ENCODE data around the gene PEX14.

Gene PEX14

GRCh38 chr1:10555635-10556429 is 81.1 kb downstream of the PEX14 start:
- Mint-ChIP-seq H3K9me3 (no peaks in the 10 kb centered on the region), H3K27me3 (no peaks in the 10 kb centered on the region), H3K36me3 (ENCODE audit: low read depth) (peaks cover under 1% of the 10 kb centered on the region), H3K4me3 (no peak overlapping the region), H3K4me1 (ENCODE audit: low read depth) (peaks cover 11% of the 10 kb centered on the region), H3K27ac (no peak overlapping the region)

- H3K4me3 Mint-ChIP-seq, result no peak overlapping the region
- no peak overlapping the region for H3K27ac Mint-ChIP-seq
- H3K4me1 Mint-ChIP-seq (ENCODE audit: low read depth), result peaks cover 11% of the 10 kb centered on the region
- no peaks in the 10 kb centered on the region for H3K27me3 Mint-ChIP-seq
- H3K9me3 Mint-ChIP-seq, result no peaks in the 10 kb centered on the region
- peaks cover 4% of the 10 kb centered on the region for H3K36me3 Mint-ChIP-seq (ENCODE audit: low read depth)
These were observed 81.8 kb downstream of the PEX14 start for GRCh38 chr1:10556430-10557005.

DNA sequence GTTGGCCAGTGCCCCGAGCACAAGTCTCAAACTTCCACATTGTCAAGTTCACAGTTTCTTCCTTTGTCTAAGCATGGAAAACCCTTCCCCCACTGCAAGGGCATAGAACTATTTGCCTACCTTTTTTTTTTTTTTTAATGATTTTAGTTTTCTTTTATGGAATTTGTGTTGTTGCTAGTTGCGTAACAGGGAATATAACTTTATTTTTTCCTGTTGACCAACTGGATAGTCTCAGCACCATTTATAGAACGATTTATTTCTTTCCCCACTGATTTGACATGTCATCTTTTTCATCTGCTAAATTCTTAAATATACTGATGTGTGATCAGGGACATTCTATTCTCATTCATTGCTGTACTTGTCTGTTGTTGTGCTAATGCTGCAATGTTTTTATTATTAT is 83.0 kb downstream of the PEX14 start:
- Mint-ChIP-seq H3K4me3 (no peak overlapping the region), H3K27me3 (no peaks in the 10 kb centered on the region), H3K36me3 (ENCODE audit: low read depth) (peaks cover 4% of the 10 kb centered on the region), H3K27ac (no peak overlapping the region), H3K4me1 (ENCODE audit: low read depth) (peaks cover 10% of the 10 kb centered on the region), H3K9me3 (no peaks in the 10 kb centered on the region)

DNA sequence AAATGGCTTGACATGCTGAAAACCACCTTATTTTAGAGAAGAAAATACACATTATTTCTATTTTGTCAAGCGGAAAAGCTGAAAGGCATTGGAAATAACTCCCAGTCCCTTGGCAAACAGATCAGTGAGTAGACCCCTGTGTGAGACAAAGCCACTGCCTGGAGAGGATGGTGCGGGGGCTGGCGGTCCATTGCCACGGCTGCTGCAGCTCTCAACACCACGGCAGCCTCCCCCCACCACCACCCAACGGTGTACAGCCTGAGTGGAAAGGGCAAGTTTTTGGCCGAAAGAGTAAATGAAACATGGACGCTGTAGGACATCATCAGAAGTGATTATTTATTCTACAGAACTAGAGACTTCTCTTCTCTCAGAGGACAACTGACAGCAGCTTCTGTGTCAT is 84.6 kb downstream of the PEX14 start:
- H3K27ac Mint-ChIP-seq, result no peak overlapping the region

DNA sequence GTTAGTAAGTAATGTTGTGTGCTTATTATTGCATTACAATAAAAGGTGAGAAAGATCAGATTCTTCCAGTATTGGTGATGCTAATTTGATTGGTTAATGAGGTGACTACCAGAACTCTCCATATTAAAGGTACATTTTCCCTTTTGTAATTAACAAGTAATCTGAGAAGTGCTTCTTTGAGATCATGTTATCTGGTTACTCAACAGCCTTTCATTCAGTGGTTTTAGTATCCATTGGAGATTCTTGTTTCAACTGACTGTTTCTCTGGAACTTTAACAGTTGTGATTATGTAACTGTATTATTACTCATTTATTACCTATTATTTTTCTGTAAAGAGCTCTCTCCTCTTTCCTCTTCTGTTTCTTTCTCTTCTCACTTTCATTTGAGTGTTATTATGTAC is 86.7 kb downstream of the PEX14 start:
- Mint-ChIP-seq H3K27ac (no peak overlapping the region), H3K4me3 (no peak overlapping the region), H3K27me3 (no peaks in the 10 kb centered on the region), H3K4me1 (ENCODE audit: low read depth) (peaks cover 2% of the 10 kb centered on the region), H3K9me3 (peaks cover 6% of the 10 kb centered on the region), H3K36me3 (ENCODE audit: low read depth) (peaks cover 11% of the 10 kb centered on the region)

More for the DNA sequence above, 84.6 kb downstream of the PEX14 start:
- no peaks in the 10 kb centered on the region for H3K27me3 Mint-ChIP-seq
- H3K9me3 Mint-ChIP-seq, result peaks cover 6% of the 10 kb centered on the region
- peaks cover 5% of the 10 kb centered on the region for H3K4me1 Mint-ChIP-seq (ENCODE audit: low read depth)
- H3K36me3 Mint-ChIP-seq (ENCODE audit: low read depth), result peaks cover 11% of the 10 kb centered on the region
- no peak overlapping the region for H3K4me3 Mint-ChIP-seq

GRCh38 chr1:10561955-10562354 is 87.2 kb downstream of the PEX14 start:
- peaks cover 6% of the 10 kb centered on the region for H3K9me3 Mint-ChIP-seq
- no peaks in the 10 kb centered on the region for H3K4me1 Mint-ChIP-seq (ENCODE audit: low read depth)
- no peak overlapping the region for H3K27ac Mint-ChIP-seq
- H3K36me3 Mint-ChIP-seq (ENCODE audit: low read depth), result peaks cover 11% of the 10 kb centered on the region
- no peak overlapping the region for H3K4me3 Mint-ChIP-seq
- no peaks in the 10 kb centered on the region for H3K27me3 Mint-ChIP-seq

DNA sequence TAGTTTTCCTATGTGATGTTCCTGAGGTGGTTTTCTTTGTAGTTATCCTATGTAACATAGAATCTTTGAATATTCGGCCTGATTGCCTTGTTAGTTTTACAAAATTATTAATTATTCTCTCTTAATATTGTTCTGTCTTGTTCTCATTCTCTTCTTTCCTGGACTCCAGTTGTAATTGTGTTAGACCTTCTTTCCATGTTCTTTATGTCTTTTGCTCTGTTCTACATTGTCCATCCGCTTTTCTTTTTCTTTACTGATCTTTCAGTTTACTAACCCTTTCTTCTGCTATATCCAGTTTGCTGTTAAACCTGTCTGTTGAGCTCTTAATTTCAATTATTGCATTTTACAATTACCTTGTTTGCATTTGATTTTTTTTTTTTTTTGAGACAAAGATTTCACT is 89.3 kb downstream of the PEX14 start:
- H3K9me3 Mint-ChIP-seq, result peaks cover 6% of the 10 kb centered on the region

GRCh38 chr1:10569531-10569930 is 94.8 kb downstream of the PEX14 start:
- H3K27me3 Mint-ChIP-seq, result no peaks in the 10 kb centered on the region
- H3K27ac Mint-ChIP-seq, result no peak overlapping the region
- peaks cover 14% of the 10 kb centered on the region for H3K36me3 Mint-ChIP-seq (ENCODE audit: low read depth)
- H3K9me3 Mint-ChIP-seq, result no peaks in the 10 kb centered on the region
- no peak overlapping the region for H3K4me3 Mint-ChIP-seq
- H3K4me1 Mint-ChIP-seq (ENCODE audit: low read depth), result no peaks in the 10 kb centered on the region

More for the DNA sequence above, 89.3 kb downstream of the PEX14 start:
- Mint-ChIP-seq H3K27me3 (no peaks in the 10 kb centered on the region), H3K4me3 (no peak overlapping the region), H3K4me1 (ENCODE audit: low read depth) (no peaks in the 10 kb centered on the region), H3K27ac (no peak overlapping the region), H3K36me3 (ENCODE audit: low read depth) (peaks cover 11% of the 10 kb centered on the region)

- H3K4me1 Mint-ChIP-seq (ENCODE audit: low read depth), result peaks cover 3% of the 10 kb centered on the region
- H3K27ac Mint-ChIP-seq, result no peak overlapping the region
- H3K27me3 Mint-ChIP-seq, result no peaks in the 10 kb centered on the region
- no peaks in the 10 kb centered on the region for H3K9me3 Mint-ChIP-seq
- no peak overlapping the region for H3K4me3 Mint-ChIP-seq
- H3K36me3 Mint-ChIP-seq (ENCODE audit: low read depth), result peaks cover under 1% of the 10 kb centered on the region
These were observed 100.9 kb downstream of the PEX14 start for GRCh38 chr1:10575616-10576015.

DNA sequence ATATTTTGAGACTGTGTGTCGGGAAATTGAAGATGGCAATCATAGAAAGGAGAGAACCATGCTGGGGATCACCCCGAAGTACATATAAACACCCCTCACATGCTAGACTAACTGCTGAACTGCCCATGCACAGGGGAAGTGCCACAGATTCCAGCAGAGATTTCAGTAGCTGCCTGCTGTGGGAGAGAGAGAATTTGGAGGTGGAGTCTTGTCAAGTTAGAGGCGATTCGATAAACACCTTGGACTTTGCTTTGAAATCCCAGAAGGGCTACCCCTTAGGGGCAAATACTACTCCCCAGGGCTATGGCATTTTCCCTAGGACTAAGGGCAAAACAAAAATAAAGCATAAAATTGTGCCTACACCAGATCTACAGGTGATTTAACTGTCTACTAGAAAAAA is 103.3 kb downstream of the PEX14 start:
- Mint-ChIP-seq H3K36me3 (ENCODE audit: low read depth) (peaks cover 4% of the 10 kb centered on the region), H3K27me3 (no peaks in the 10 kb centered on the region), H3K4me3 (no peak overlapping the region), H3K27ac (no peak overlapping the region), H3K9me3 (no peaks in the 10 kb centered on the region), H3K4me1 (ENCODE audit: low read depth) (peaks cover 3% of the 10 kb centered on the region)

DNA sequence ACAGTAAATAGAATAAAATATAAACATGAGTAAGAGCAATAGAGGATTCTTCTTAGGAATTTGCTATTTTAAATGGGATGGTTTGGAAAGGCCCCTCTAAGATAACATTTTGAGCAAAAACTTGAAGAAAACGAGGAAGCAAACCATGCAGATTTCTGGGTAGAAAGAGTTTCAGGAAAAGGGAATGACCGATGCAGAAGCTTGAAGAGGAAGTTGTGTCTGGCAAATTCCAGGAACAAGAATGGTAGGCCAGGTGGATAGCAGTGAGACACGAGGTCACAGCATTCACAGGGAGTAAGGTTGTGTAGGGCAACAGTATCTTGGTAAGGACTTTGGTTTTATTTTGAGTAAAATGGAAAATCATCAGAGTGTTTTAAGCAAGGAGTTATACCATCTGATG is 108.9 kb downstream of the PEX14 start:
- Mint-ChIP-seq H3K27me3 (no peaks in the 10 kb centered on the region), H3K36me3 (ENCODE audit: low read depth) (peaks cover 11% of the 10 kb centered on the region), H3K27ac (peak overlapping the region; percentile 5), H3K9me3 (no peaks in the 10 kb centered on the region), H3K4me1 (ENCODE audit: low read depth) (no peaks in the 10 kb centered on the region), H3K4me3 (no peak overlapping the region)

DNA sequence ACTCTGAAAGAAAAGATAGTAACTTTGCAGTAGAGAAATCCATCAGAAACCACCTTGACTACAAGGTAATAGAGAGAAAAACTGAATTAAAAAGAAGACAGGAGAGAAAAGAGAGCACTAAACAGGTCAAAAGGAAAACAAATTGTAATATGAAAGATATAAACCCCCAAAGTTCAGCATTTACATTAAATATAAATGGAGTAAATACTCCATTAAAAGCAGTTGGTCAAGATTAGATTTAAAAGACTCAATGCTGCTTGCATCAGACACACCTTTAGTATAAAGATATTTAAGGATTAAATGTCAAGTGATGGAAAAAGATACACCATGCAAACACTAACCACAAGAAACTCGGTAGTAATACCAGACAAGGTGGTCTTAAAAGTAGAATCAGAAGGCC is 110.5 kb downstream of the PEX14 start:
- no peak overlapping the region for H3K27ac Mint-ChIP-seq
- no peaks in the 10 kb centered on the region for H3K9me3 Mint-ChIP-seq
- H3K4me1 Mint-ChIP-seq (ENCODE audit: low read depth), result no peaks in the 10 kb centered on the region
- H3K4me3 Mint-ChIP-seq, result no peak overlapping the region
- no peaks in the 10 kb centered on the region for H3K27me3 Mint-ChIP-seq
- peaks cover 11% of the 10 kb centered on the region for H3K36me3 Mint-ChIP-seq (ENCODE audit: low read depth)

DNA sequence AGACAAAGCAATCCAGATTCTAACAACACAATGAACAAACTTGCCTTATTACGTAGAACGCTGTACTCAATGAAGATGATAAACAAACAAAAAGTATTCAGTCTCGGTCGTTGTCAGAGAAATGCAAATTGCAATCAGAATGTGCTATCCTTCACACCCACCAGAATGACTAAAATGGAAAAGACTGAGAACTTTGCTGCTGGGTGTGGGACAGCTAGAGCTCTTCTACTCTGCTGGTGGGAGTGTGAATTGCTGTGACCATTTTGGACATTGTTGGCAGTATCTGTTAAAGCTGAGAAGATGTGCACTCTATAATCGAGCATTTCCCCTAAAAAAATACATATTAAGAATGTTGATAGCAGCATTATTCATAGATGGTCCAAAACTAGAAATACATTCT is 111.4 kb downstream of the PEX14 start:
- no peak overlapping the region for H3K27ac Mint-ChIP-seq
- no peaks in the 10 kb centered on the region for H3K9me3 Mint-ChIP-seq
- H3K36me3 Mint-ChIP-seq (ENCODE audit: low read depth), result peaks cover 7% of the 10 kb centered on the region
- no peaks in the 10 kb centered on the region for H3K4me1 Mint-ChIP-seq (ENCODE audit: low read depth)
- H3K4me3 Mint-ChIP-seq, result no peak overlapping the region
- H3K27me3 Mint-ChIP-seq, result no peaks in the 10 kb centered on the region

DNA sequence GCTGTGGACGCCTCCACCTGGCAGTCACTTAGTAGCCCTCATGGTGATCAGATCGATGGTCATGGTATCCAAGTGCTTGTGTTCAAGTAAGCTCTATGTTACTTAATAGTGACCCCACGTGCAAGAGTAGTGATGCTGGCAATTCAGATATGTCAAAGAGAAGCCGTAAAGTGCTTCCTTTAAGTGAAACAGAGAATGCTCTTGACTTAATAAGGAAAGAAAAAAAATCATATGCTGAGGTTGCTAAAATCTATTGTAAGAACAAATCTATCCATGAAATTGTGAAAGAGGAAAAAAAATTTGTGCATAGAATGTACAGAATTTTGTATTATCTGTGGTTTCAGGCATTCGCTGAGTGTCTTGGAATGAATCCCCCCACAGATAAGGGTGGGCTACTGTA is 113.9 kb downstream of the PEX14 start:
- no peak overlapping the region for H3K27ac Mint-ChIP-seq
- H3K9me3 Mint-ChIP-seq, result no peaks in the 10 kb centered on the region
- H3K4me1 Mint-ChIP-seq (ENCODE audit: low read depth), result no peaks in the 10 kb centered on the region
- no peak overlapping the region for H3K4me3 Mint-ChIP-seq
- H3K27me3 Mint-ChIP-seq, result no peaks in the 10 kb centered on the region
- peaks cover 7% of the 10 kb centered on the region for H3K36me3 Mint-ChIP-seq (ENCODE audit: low read depth)

DNA sequence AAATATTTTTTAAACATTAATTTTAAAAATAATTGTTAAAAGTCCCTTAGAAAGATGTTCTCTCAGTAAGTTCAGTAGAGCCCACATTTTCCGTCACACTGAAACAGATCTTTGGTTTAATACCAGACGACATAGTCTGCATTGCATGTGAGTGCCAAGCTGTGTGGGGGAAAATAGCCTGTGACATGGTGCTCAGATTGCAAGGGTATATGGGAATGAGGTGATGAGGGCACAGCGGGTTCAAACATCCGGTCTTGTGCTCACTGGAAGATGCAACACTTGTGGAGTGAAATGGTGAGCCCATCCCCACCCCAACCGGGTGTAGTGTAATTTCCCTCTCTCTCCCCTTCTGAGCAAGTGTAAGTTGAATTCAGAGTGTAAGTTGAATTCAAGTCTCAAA is 114.3 kb downstream of the PEX14 start:
- H3K36me3 Mint-ChIP-seq (ENCODE audit: low read depth), result peaks cover 7% of the 10 kb centered on the region
- no peaks in the 10 kb centered on the region for H3K9me3 Mint-ChIP-seq
- no peaks in the 10 kb centered on the region for H3K27me3 Mint-ChIP-seq
- H3K27ac Mint-ChIP-seq, result no peak overlapping the region
- H3K4me1 Mint-ChIP-seq (ENCODE audit: low read depth), result no peaks in the 10 kb centered on the region
- H3K4me3 Mint-ChIP-seq, result no peak overlapping the region

- H3K4me1 Mint-ChIP-seq (ENCODE audit: low read depth), result no peaks in the 10 kb centered on the region
- peaks cover 3% of the 10 kb centered on the region for H3K36me3 Mint-ChIP-seq (ENCODE audit: low read depth)
- no peaks in the 10 kb centered on the region for H3K9me3 Mint-ChIP-seq
- no peak overlapping the region for H3K27ac Mint-ChIP-seq
- H3K4me3 Mint-ChIP-seq, result no peak overlapping the region
- H3K27me3 Mint-ChIP-seq, result no peaks in the 10 kb centered on the region
These were observed 116.3 kb downstream of the PEX14 start for GRCh38 chr1:10591010-10591409.

Measured in stimulated activated naive CD8-positive, alpha-beta T cell treated with anti-CD3 and anti-CD28 coated beads, Interleukin-15, Interleukin-2, amounts not matched to agents 100 ng/mL and 50 ng/mL, for 24 hours (primary cell).